ENCODE measurements around the gene FOXO3. TPM values are rescaled to one million over a fixed set of nuclear protein-coding genes. Genes with fewer than 3 reads are reported as not detected.

The FOXO3 gene
- total and polyA plus RNA-seq, 2 donors (not counting 1 experiment from before 2014, with no cell fraction given), result 49.5 to 63.9 TPM

GRCh38 chr6:108720827-108721226 lies 160.1 kb downstream of the FOXO3 start:
- no peak overlapping the region for H3K4me2 ChIP-seq (ENCODE audit: extremely low read depth, insufficient read depth, low read length)
- no peak overlapping the region for H3K27ac ChIP-seq (ENCODE audit: insufficient read depth, low read length)
- no peak for DNase-seq (ENCODE audit: low read depth in 2 of 2)
- H2AFZ ChIP-seq (ENCODE audit: low read length), result no peak overlapping the region
- no peak overlapping the region for H3K9ac ChIP-seq (ENCODE audit: insufficient read depth, low read length)
- no peaks in the 10 kb centered on the region for H3K9me3 ChIP-seq (ENCODE audit: control insufficient read depth, insufficient read depth, low read depth, low read length)
- H4K20me1 ChIP-seq (ENCODE audit: control insufficient read depth, extremely low read depth, insufficient read depth, low read length), result no peaks in the 10 kb centered on the region
- H3K36me3 ChIP-seq (ENCODE audit: control insufficient read depth, insufficient read depth, low read length), result no peaks in the 10 kb centered on the region
- H3K4me1 ChIP-seq (ENCODE audit: control insufficient read depth, extremely low read depth, insufficient read depth, low read length), result no peaks in the 10 kb centered on the region
- H3K79me2 ChIP-seq (ENCODE audit: control insufficient read depth, insufficient read depth, low read length), result no peaks in the 10 kb centered on the region
- no peak overlapping the region for H3K4me3 ChIP-seq (replicated peaks in 1 of 4; ENCODE audit: control extremely low read depth in 1 of 4, insufficient read depth in 1 of 4, low read depth in 3 of 4, low read length in 4 of 4)
- no peak for TF ChIP-seq EZH2 (IDR thresholded peaks at IDR 0.05; ENCODE audit: low read length, missing control alignments)
- TF ChIP-seq CTCF (conservative IDR thresholded peaks at IDR 0.05 in 1 of 2, IDR thresholded peaks at IDR 0.05 in 1 of 2; ENCODE audit: low read depth in 1 of 2, low read length in 2 of 2), result no peak
- no peaks in the 10 kb centered on the region for H3K27me3 ChIP-seq (ENCODE audit: control insufficient read depth, insufficient read depth, low read length)

GRCh38 chr6:108721286-108721685 lies 160.6 kb downstream of the FOXO3 start:
- H3K36me3 ChIP-seq (ENCODE audit: control insufficient read depth, insufficient read depth, low read length), result no peaks in the 10 kb centered on the region
- no peaks in the 10 kb centered on the region for H3K79me2 ChIP-seq (ENCODE audit: control insufficient read depth, insufficient read depth, low read length)
- TF ChIP-seq CTCF (conservative IDR thresholded peaks at IDR 0.05 in 1 of 2, IDR thresholded peaks at IDR 0.05 in 1 of 2; ENCODE audit: low read depth in 1 of 2, low read length in 2 of 2) (no peak), EZH2 (IDR thresholded peaks at IDR 0.05; ENCODE audit: low read length, missing control alignments) (no peak)
- no peaks in the 10 kb centered on the region for H3K9me3 ChIP-seq (ENCODE audit: control insufficient read depth, insufficient read depth, low read depth, low read length)
- no peak overlapping the region for H3K4me3 ChIP-seq (replicated peaks in 1 of 4; ENCODE audit: control extremely low read depth in 1 of 4, insufficient read depth in 1 of 4, low read depth in 3 of 4, low read length in 4 of 4)
- H2AFZ ChIP-seq (ENCODE audit: low read length), result no peak overlapping the region
- no peak for DNase-seq (ENCODE audit: low read depth in 2 of 2)
- no peak overlapping the region for H3K4me2 ChIP-seq (ENCODE audit: extremely low read depth, insufficient read depth, low read length)
- no peaks in the 10 kb centered on the region for H4K20me1 ChIP-seq (ENCODE audit: control insufficient read depth, extremely low read depth, insufficient read depth, low read length)
- no peaks in the 10 kb centered on the region for H3K4me1 ChIP-seq (ENCODE audit: control insufficient read depth, extremely low read depth, insufficient read depth, low read length)
- no peak overlapping the region for H3K27ac ChIP-seq (ENCODE audit: insufficient read depth, low read length)
- H3K9ac ChIP-seq (ENCODE audit: insufficient read depth, low read length), result no peak overlapping the region
- no peaks in the 10 kb centered on the region for H3K27me3 ChIP-seq (ENCODE audit: control insufficient read depth, insufficient read depth, low read length)

DNA sequence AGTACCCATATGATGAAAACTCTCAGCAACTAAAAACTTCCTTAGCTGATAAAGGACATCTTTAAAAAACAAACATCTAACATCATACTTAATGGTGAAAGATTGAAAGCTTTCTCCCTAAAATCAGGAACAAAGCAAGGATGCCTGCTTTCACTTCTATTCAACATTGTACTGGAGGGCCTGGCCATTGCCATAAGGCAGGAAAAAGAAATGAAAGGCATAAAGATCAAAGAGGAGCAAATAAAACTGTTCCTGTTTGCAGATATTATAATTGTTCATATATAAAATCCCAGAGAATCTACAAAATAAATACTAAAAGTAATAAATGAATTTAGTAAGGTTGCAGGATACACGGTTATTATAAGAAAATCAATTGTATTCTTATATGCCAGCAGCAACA lies 162.9 kb downstream of the FOXO3 start:
- Histone ChIP-seq H3K27ac (ENCODE audit: insufficient read depth, low read length) (no peak overlapping the region), H3K27me3 (ENCODE audit: control insufficient read depth, insufficient read depth, low read length) (no peaks in the 10 kb centered on the region), H3K36me3 (ENCODE audit: control insufficient read depth, insufficient read depth, low read length) (no peaks in the 10 kb centered on the region), H2AFZ (ENCODE audit: low read length) (no peak overlapping the region), H3K9me3 (ENCODE audit: control insufficient read depth, insufficient read depth, low read depth, low read length) (no peaks in the 10 kb centered on the region), H3K79me2 (ENCODE audit: control insufficient read depth, insufficient read depth, low read length) (no peaks in the 10 kb centered on the region), H4K20me1 (ENCODE audit: control insufficient read depth, extremely low read depth, insufficient read depth, low read length) (no peaks in the 10 kb centered on the region), H3K4me1 (ENCODE audit: control insufficient read depth, extremely low read depth, insufficient read depth, low read length) (no peaks in the 10 kb centered on the region), H3K4me2 (ENCODE audit: extremely low read depth, insufficient read depth, low read length) (no peak overlapping the region), H3K4me3 (replicated peaks in 1 of 4; ENCODE audit: control extremely low read depth in 1 of 4, insufficient read depth in 1 of 4, low read depth in 3 of 4, low read length in 4 of 4) (no peak overlapping the region), H3K9ac (ENCODE audit: insufficient read depth, low read length) (no peak overlapping the region)
- no peak for TF ChIP-seq CTCF (conservative IDR thresholded peaks at IDR 0.05 in 1 of 2, IDR thresholded peaks at IDR 0.05 in 1 of 2; ENCODE audit: low read depth in 1 of 2, low read length in 2 of 2)
- TF ChIP-seq EZH2 (IDR thresholded peaks at IDR 0.05; ENCODE audit: low read length, missing control alignments), result no peak
- no peak for DNase-seq (ENCODE audit: low read depth in 2 of 2)
